BLaER1 treated with 17β-estradiol and CSF1 and Interleukin-3, amounts not matched to agents 10 nM and 100 nM (cell line): Measurements from ENCODE around the gene YRDC.

ENCODE experiments used
- H3K27ac ChIP-seq, 11 experiments: shearing (Covaris generic); formaldehyde crosslinking; 2 replicates each; pipeline ENCODE4 v1.8.1; 2022
- H3K27me3 ChIP-seq, 11 experiments: shearing (Covaris generic); formaldehyde crosslinking; 2 replicates each; pipeline ENCODE4 v1.8.1; 2022
- H3K36me3 ChIP-seq, 11 experiments: shearing (Covaris generic); formaldehyde crosslinking; 2 replicates each; pipeline ENCODE4 v1.8.1; 2022
- H3K4me1 ChIP-seq, 10 experiments: shearing (Covaris generic); formaldehyde crosslinking; 2 replicates each; pipeline ENCODE4 v1.8.1; 2022
- H3K4me2 ChIP-seq, 11 experiments: shearing (Covaris generic); formaldehyde crosslinking; 2 replicates each; pipeline ENCODE4 v1.8.1; 2022
- H3K4me3 ChIP-seq, 10 experiments: shearing (Covaris generic); formaldehyde crosslinking; 2 replicates each; pipeline ENCODE4 v1.8.1; 2022
- H3K9ac ChIP-seq, 11 experiments: shearing (Covaris generic); formaldehyde crosslinking; 2 replicates each; pipeline ENCODE4 v1.8.1; 2022
- H3K9me3 ChIP-seq, 11 experiments: shearing (Covaris generic); formaldehyde crosslinking; replicated peaks in 1 of 11; 2 replicates each; pipeline ENCODE4 v1.8.1; 2022
- H4K20me1 ChIP-seq, 11 experiments: shearing (Covaris generic); formaldehyde crosslinking; 2 replicates each; pipeline ENCODE4 v1.8.1; 2022
- Cebpa-rat ChIP-seq, 11 experiments: shearing (Covaris generic); IDR thresholded peaks; 2 replicates each; pipeline ENCODE4 v1.8.1; 2022

Gene YRDC, protein sequence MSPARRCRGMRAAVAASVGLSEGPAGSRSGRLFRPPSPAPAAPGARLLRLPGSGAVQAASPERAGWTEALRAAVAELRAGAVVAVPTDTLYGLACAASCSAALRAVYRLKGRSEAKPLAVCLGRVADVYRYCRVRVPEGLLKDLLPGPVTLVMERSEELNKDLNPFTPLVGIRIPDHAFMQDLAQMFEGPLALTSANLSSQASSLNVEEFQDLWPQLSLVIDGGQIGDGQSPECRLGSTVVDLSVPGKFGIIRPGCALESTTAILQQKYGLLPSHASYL

DNA sequence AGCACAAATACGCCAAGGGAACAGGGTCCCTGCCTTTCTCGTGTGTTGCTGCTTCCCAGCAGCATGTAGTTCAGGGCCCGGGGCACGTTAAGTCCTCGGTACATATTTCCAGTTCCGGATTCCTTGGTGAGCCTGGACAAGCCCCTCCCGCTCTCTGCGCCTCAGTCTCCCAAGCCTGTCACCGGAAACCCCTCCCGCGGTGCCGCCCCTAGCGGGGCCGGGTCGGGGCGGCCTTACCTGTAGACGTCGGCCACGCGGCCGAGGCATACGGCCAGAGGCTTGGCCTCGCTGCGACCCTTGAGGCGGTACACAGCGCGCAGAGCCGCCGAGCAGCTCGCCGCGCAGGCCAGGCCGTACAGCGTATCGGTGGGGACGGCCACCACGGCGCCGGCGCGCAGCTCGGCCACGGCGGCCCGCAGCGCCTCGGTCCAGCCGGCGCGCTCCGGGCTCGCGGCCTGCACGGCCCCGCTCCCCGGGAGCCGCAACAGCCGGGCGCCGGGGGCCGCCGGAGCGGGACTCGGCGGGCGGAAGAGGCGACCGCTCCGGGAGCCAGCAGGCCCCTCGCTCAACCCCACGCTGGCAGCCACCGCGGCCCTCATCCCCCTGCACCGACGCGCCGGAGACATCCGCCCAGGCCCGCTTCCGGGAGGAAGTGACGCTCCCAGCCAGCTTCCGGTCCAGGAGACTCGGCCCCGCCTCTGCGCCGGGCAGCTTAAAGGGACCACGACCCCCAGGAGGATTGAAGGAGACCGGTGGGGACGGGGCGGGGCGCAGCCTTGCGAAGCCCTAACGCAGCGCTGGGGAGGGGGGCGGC lies at the start of gene YRDC, which contains the start of gene C1orf122:
TSS of gene YRDC (minus strand) at position 654 of the 814 bp plus-strand sequence. CDS start at position 626, 28 bp downstream.
TSS of gene C1orf122 (plus strand) at position 236 of the 814 bp plus-strand sequence. CDS start 615 bp downstream, outside the sequence.
- Histone ChIP-seq H3K9ac (peak within 1 kb of the TSS; percentile 90 to 100 (median 97)), H4K20me1 (peaks cover 47 to 83% (median 62%) of the 10 kb centered on the region in 11 experiments; a peak in 21 of 22 replicates), H3K27me3 (no peaks in the 10 kb centered on the region), H3K4me3 (peak within 1 kb of the TSS; percentile 89 to 100 (median 98)), H3K4me2 (peak within 1 kb of the TSS; percentile 86 to 98 (median 95)), H3K27ac (peak within 1 kb of the TSS; percentile 82 to 100 (median 97)), H3K4me1 (peaks cover 27 to 57% (median 46%) of the 10 kb centered on the region in 10 experiments), H3K9me3 (no peaks in the 10 kb centered on the region), H3K36me3 (peaks cover 43 to 70% (median 55%) of the 10 kb centered on the region in 11 experiments)
- no peak for TF ChIP-seq Cebpa-rat (IDR thresholded peaks at IDR 0.05)

DNA sequence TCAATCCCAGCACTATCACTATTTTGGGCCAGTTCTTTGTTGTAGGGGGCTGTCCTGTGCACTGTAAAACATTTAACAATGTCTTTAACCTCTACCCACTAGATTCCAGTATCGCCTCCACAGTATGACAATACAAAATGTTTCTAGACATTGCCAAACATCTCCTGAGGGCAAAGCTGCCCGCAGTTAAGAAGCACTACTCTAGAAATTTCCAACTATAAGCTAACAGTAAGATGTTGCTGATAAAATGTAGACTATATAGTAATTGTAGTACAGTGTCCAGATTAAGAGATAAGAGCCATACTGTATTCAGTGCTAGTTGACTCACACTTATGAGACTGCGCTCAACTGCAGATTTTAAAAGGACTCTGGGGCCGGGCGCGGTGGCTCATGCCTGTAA lies 46.4 kb upstream of the YRDC start:
- H3K27me3 ChIP-seq: no peaks in the 10 kb centered on the region
- H3K9me3 ChIP-seq: no peaks in the 10 kb centered on the region
- H3K27ac ChIP-seq: no peak overlapping the region
- no peak for TF ChIP-seq Cebpa-rat (IDR thresholded peaks at IDR 0.05)
- no peak overlapping the region for H3K4me3 ChIP-seq
- H3K36me3 ChIP-seq: peaks cover 28 to 80% (median 59%) of the 10 kb centered on the region in 11 experiments
- H3K9ac ChIP-seq: no peak overlapping the region
- peaks cover 39 to 94% (median 77%) of the 10 kb centered on the region in 10 experiments for H3K4me1 ChIP-seq
- peak overlapping the region in 5 of 11 experiments; percentile 79 to 96 (median 88); a peak in 10 of 22 replicates for H3K4me2 ChIP-seq
- peaks cover 0 to 98% (median 35%) of the 10 kb centered on the region in 11 experiments; a peak in 14 of 22 replicates for H4K20me1 ChIP-seq

DNA sequence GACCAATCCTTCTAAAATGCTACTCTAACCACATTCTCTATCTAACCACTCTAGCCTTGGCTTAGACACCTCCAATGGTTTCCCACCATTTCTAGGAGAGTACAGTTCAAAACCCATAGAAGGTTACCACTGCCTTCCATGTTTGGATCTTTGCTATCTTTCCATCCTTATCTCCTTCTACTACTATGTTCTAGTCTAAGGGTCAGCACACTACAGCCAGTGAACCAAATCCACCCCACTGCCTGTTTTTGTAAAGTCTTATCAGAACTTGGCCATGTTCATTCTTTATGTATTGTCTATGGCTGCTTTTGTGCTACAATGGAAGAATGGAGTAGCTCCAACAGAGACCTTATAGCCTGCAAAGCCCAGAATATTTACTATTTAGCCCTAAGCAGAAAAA lies 45.1 kb upstream of the YRDC start:
- H3K9ac ChIP-seq: no peak overlapping the region; a peak in 1 of 22 replicates
- H3K36me3 ChIP-seq: peaks cover 32 to 93% (median 69%) of the 10 kb centered on the region in 11 experiments
- H3K4me3 ChIP-seq: peak overlapping the region in 1 of 10 experiments; percentile 7; a peak in 1 of 20 replicates
- H3K4me1 ChIP-seq: peaks cover 33 to 100% (median 74%) of the 10 kb centered on the region in 10 experiments
- H3K9me3 ChIP-seq: no peaks in the 10 kb centered on the region
- H3K27me3 ChIP-seq: no peaks in the 10 kb centered on the region
- peak overlapping the region in 6 of 11 experiments; percentile 47 to 79 (median 66); a peak in 9 of 22 replicates for H3K27ac ChIP-seq
- H4K20me1 ChIP-seq: peaks cover 0 to 99% (median 34%) of the 10 kb centered on the region in 11 experiments; a peak in 14 of 22 replicates
- no peak for TF ChIP-seq Cebpa-rat (IDR thresholded peaks at IDR 0.05)
- peak overlapping the region in 9 of 11 experiments; percentile 6 to 96 (median 80); a peak in 10 of 22 replicates for H3K4me2 ChIP-seq

DNA sequence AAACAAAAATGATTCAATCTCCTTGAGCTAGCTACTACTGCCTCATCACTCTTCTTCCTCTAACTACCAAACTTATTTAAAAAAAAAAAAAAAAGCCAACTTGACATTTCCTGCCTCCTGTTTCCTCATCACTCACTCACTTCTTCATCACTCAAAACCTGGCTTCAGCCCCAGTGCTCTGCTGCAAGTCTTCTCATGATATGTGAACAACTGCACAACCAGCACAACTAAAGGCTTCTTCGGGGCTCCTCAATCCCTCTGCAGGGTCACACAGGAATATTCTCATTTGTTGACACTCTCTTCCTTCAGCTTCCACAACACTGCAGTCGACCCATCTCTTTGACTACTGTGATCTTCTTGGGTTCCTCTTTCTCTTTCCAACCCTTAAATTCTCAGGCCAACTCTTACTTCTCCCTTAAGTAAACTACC lies 43.8 kb upstream of the YRDC start:
- peak overlapping the region; percentile 41 to 96 (median 79) for H3K4me2 ChIP-seq
- no peak for TF ChIP-seq Cebpa-rat (IDR thresholded peaks at IDR 0.05)
- H3K9ac ChIP-seq: peak overlapping the region in 7 of 11 experiments; percentile 7 to 61 (median 23); a peak in 11 of 22 replicates
- H3K36me3 ChIP-seq: peaks cover 34 to 89% (median 69%) of the 10 kb centered on the region in 11 experiments
- H3K4me1 ChIP-seq: peaks cover 29 to 100% (median 72%) of the 10 kb centered on the region in 10 experiments
- peak overlapping the region in 10 of 11 experiments; percentile 46 to 79 (median 62); a peak in 18 of 22 replicates for H3K27ac ChIP-seq
- peaks cover 0 to 98% (median 33%) of the 10 kb centered on the region in 11 experiments; a peak in 13 of 22 replicates for H4K20me1 ChIP-seq
- no peaks in the 10 kb centered on the region for H3K27me3 ChIP-seq
- H3K9me3 ChIP-seq: no peaks in the 10 kb centered on the region
- H3K4me3 ChIP-seq: 0 out of 20 replicates have a peak overlapping the region, but pooled peaks of 1 of the 10 experiments have one; percentile 36

DNA sequence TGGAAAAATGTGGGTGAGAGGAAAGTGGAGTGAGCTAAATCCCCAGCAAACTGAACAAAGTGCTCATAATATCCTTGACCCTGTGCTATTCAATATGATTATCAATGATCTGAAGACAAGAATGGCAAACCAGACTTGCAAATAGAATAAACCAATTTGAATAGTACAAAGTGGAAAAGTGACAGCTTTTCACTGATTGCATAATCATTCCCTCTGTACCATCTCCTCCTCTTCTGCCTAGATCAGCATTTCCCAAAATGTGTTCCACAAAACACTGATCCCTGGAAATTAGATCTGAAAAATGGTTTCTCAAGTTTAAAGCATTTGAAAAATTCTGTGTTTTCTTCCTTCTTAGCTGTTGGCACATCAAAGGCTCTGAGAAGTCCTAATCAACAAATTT lies 43.3 kb upstream of the YRDC start:
- TF ChIP-seq Cebpa-rat (IDR thresholded peaks at IDR 0.05): peak in 3 of 11 experiments; percentile 14 to 31 (median 20); a peak in 2 of 22 replicates
- Histone ChIP-seq H4K20me1 (peaks cover 0 to 99% (median 33%) of the 10 kb centered on the region in 11 experiments; a peak in 13 of 22 replicates), H3K27me3 (no peaks in the 10 kb centered on the region), H3K9ac (peak overlapping the region in 9 of 11 experiments; percentile 4 to 61 (median 23); a peak in 14 of 22 replicates), H3K27ac (peak overlapping the region in 10 of 11 experiments; percentile 46 to 79 (median 62); a peak in 18 of 22 replicates), H3K36me3 (peaks cover 33 to 86% (median 65%) of the 10 kb centered on the region in 11 experiments), H3K9me3 (no peaks in the 10 kb centered on the region), H3K4me2 (peak overlapping the region; percentile 41 to 96 (median 79)), H3K4me1 (peaks cover 35 to 100% (median 74%) of the 10 kb centered on the region in 10 experiments), H3K4me3 (peak overlapping the region in 4 of 10 experiments; percentile 4 to 36 (median 18); a peak in 5 of 20 replicates)

DNA sequence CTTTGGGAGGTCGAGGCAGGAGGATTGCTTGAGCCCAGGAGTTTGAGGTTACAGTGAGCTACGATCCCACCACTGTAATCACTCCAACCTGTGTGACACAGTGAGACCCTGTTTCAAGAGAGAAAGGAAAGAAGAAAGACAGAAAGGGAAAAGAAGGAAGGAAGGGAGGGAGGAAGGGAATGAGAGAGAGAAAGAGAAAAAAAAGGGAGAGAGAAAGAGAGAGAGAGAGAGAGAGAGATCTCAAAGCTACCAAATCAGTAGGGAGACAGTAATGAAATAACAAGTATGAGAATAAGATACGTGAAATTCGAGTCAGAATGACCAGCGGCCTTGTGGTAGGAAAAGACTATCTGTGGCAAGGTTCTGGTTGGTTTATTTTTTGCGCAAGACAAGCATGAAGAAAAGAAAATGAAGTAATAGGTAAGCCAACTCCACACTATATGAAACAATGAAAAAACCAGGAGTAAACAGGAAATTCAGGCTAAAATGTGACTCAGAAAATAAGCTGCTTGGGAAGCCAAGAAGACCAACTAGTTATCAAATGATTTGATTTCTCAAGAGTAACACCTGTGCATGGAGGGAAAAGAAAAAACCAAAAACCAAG lies 42.4 kb upstream of the YRDC start:
- H3K36me3 ChIP-seq: peaks cover 31 to 86% (median 61%) of the 10 kb centered on the region in 11 experiments
- H4K20me1 ChIP-seq: peaks cover 0 to 99% (median 33%) of the 10 kb centered on the region in 11 experiments; a peak in 13 of 22 replicates
- H3K9me3 ChIP-seq: no peaks in the 10 kb centered on the region
- H3K27ac ChIP-seq: peak overlapping the region; percentile 18 to 79 (median 60); a peak in 17 of 22 replicates
- H3K4me3 ChIP-seq: peak overlapping the region in 3 of 10 experiments; percentile 4 to 36 (median 17); a peak in 5 of 20 replicates
- H3K4me1 ChIP-seq: peaks cover 37 to 100% (median 77%) of the 10 kb centered on the region in 10 experiments
- no peaks in the 10 kb centered on the region for H3K27me3 ChIP-seq
- TF ChIP-seq Cebpa-rat (IDR thresholded peaks at IDR 0.05): 0 out of 22 replicates have a peak, but pooled peaks of 1 of the 11 experiments have one; percentile 19
- peak overlapping the region in 7 of 11 experiments; percentile 1 to 61 (median 32); a peak in 9 of 22 replicates for H3K9ac ChIP-seq
- H3K4me2 ChIP-seq: peak overlapping the region; percentile 41 to 96 (median 79); a peak in 20 of 22 replicates

DNA sequence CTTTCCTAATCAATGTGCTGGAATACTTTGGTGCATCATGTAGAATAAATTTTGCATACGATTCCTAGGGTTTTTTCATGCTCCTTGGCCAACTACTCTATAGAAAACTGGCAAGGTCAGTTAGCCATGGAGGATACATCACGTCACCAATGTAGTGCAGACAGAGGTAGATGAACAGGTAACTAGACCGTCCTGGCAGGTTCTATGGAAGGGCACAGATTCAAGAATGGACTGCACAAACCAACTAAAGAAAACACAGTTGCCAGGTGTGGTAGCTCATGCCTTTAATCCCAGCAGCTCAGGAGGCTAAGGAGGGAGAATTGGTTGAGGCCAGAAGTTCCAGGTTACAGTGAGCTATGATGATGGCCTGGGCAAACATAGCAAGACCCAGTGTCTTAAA lies 41.5 kb upstream of the YRDC start:
- Histone ChIP-seq H3K4me3 (no peak overlapping the region), H3K9me3 (no peaks in the 10 kb centered on the region), H3K27me3 (no peaks in the 10 kb centered on the region), H3K9ac (peak overlapping the region in 1 of 11 experiments; percentile 12; a peak in 1 of 22 replicates), H3K4me1 (peaks cover 37 to 100% (median 77%) of the 10 kb centered on the region in 10 experiments), H3K27ac (peak overlapping the region in 6 of 11 experiments; percentile 55 to 79 (median 66); a peak in 11 of 22 replicates), H4K20me1 (peaks cover 0 to 99% (median 33%) of the 10 kb centered on the region in 11 experiments; a peak in 13 of 22 replicates), H3K4me2 (peak overlapping the region in 6 of 11 experiments; percentile 60 to 96 (median 88); a peak in 11 of 22 replicates), H3K36me3 (peaks cover 24 to 86% (median 62%) of the 10 kb centered on the region in 11 experiments; a peak in 21 of 22 replicates)
- no peak for TF ChIP-seq Cebpa-rat (IDR thresholded peaks at IDR 0.05)
